Activated CD4-positive, CD25-positive, alpha-beta regulatory T cell (primary cell): ENCODE data around the gene TPRX1.
"Not testable (repeated sequence)": the region's sequence is repeated elsewhere in the genome, so short reads cannot be mapped to it uniquely, and the experiment has no call there.

Experiments
- DNase-seq, 4 experiments: peaks; one replicate each; lab custom pipeline; 2025; lab: John Stamatoyannopoulos, UW

Gene TPRX1

DNA sequence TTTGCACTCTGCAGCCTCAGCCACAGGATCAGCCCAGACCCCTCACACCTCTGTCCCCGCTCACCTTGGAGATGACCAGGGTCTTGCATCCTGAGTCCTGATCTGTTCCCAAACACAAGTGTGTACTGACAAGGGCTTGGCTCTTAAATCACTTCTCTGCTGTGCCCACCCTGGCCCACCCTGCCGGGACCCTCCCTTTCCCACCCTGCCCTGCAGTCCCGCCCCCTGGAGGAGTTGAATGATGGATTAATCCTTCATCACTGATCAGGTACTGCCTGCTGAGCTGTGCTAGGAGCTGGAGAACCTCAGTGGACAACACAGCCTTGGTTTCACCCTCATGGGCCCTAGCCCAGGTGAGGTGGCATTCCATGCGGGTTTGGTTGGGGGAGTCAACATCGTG lies at the start of gene TPRX1:
TSS of gene TPRX1 (minus strand) at position 101 of the 400 bp plus-strand sequence. CDS start at position 89, 12 bp downstream.
- not testable (repeated sequence) for DNase-seq

GRCh38 chr19:47853003-47853402 lies 48.7 kb upstream of the TPRX1 start:
- DNase-seq = no peak

GRCh38 chr19:47848823-47849473 lies 44.6 kb upstream of the TPRX1 start:
- peak in 1 of 4 experiments; percentile 3 for DNase-seq

DNA sequence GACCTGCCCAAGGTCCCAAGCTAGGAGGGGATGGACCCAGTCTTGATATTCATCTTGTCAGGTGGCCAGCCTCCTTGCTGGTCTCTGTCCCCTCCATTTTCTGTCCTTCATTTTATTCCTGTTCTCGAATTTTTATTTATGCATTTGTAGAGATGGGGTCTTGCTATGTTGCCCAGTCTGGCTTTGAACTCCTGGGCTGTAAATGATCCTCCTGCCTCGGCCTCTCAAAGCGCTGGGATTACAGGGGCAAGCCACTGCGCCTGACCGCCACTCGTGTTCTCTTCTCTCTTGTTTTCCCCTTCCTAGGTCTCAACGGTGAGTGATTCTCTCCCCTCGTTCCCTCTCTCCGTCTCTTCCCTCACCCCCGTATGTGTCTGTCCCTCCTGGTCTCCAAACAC lies 44.1 kb upstream of the TPRX1 start:
- no peak for DNase-seq

GRCh38 chr19:47842941-47843340 lies 38.6 kb upstream of the TPRX1 start:
- no peak for DNase-seq

- no peak for DNase-seq
Measured at GRCh38 chr19:47839913-47840312, 35.6 kb upstream of the TPRX1 start.

GRCh38 chr19:47839411-47839810 lies 35.1 kb upstream of the TPRX1 start:
- no peak for DNase-seq

- DNase-seq = no peak
Measured at GRCh38 chr19:47836038-47836437, 31.7 kb upstream of the TPRX1 start.

DNA sequence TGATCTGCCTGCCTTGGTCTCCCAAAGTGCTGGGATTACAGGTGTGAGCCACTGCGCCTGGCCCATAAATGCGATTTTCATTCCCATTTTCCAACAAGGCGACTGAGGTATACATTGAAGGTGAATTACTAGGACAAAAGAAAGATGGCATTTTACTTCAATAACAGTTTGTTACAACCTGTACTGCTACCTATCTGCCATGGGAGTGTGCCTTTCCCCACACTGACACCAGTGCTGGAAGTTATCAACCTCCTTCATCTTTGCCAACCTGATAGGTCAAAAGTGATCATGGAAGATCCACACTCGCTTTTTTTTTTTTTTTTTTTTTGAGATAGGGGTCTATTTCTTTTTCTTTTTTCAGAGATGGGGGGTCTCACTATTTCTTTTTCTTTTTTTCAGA lies 28.4 kb upstream of the TPRX1 start:
- no peak for DNase-seq

- no peak for DNase-seq
Measured at GRCh38 chr19:47826800-47827199, 22.4 kb upstream of the TPRX1 start.

- DNase-seq = no peak
Measured at GRCh38 chr19:47824396-47824795, 20.0 kb upstream of the TPRX1 start.

DNA sequence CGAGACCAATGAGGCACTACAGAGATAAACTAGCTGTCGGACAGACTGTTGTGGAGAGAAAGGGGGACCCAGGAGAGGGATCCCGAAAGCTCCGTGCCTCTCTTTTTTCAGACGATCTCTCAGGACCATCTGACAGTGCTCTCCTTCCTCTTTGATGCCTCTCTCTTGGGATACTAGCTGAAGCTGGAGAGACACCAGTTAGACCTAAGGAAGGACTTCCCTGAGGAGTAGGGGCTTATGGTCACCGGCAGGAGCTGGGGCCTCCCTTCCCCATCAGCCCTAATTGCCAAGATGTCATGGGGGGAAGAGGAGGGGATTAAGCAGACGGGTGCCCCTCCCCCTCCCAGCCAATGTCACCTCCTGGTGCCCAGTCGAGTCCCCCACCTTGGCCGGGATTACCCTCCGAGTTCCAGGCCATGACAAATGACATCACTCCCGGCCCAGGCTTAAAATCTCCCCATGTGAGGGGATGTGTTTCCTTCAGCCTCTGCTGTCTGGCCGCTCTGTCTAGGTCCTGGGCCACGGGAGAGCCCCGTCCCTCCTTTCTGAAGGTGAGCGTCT lies 17.2 kb upstream of the TPRX1 start, which contains the start of gene CRX:
TSS of gene CRX (plus strand) at position 478 of the 561 bp plus-strand sequence. CDS start 12,507 bp downstream, outside the sequence.
- no peak for DNase-seq

DNA sequence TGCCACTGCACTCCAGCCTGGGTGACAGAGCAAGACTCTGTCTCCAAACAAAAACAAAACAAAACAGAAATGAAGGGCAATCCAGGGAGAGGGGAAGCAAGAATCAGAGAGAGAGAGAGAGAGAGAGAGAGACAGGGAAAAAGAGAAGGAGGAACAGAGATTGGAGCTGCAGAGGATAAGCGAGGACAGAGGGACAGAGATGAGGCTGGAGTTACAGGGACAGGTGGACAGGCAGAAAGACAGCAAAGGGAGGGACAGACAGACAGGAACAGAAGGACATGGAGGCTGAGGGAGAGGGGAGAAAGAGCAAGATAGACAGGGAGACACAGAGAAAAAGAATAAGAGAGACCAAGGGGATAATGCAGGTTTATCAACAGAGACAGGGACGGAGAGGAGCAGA lies 16.1 kb upstream of the TPRX1 start:
- no peak for DNase-seq

DNA sequence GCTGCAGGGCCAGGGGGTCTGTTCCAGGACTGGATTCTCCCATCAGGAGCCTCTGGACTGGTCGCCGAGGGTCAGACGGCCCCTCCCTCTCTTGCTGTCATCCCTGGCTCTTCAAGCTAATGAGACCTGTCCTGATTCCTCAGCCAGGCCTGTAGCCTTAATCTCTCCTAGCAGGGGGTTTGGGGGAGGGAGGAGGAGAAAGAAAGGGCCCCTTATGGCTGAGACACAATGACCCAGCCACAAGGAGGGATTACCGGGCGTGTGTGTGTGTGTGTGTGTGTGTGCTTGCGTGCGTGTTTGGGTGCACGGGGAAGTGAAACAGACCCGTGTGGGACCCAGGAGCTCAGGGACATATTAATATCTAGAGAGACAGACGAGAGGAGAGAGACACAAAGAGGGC lies 15.5 kb upstream of the TPRX1 start:
- no peak for DNase-seq

DNA sequence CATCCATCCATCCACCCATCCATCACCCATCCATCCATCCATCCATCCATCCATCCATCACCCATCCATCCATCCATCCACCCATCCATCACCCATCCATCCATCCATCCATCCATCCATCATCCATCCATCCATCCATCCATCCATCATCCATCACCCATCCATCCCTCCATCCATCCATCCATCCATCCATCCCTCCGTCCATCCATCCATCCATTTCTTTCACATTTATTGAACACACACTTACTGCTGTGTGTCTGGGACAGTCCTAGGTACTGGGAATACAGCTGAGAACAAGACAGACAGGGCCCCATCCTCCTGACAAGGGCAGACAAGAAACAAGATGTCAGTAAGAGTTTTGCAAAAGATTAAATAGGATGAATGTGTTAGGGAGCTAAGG lies 13.9 kb upstream of the TPRX1 start:
- not testable (repeated sequence) for DNase-seq

DNA sequence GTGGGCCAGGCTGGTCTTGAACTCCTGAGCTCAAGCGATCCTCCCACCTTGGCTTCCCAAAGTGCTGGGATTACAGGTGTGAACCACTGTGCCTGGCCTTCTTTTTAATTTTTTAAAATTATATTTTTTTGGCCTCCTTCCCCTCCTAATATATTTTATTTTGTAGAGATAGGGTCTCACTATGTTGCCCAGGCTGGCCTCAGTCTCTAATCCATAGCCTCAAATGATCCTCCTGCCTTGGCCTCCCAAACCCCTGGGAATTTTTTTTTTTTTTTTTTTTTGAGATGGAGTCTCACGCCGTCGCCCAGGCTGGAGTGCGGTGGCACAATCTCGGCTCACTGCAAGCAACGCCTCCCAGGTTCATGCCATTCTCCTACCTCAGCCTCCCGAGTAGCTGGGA lies 11.9 kb upstream of the TPRX1 start:
- not testable (repeated sequence) for DNase-seq

- DNase-seq = no peak
Measured at GRCh38 chr19:47813995-47814328, 9.6 kb upstream of the TPRX1 start.

DNA sequence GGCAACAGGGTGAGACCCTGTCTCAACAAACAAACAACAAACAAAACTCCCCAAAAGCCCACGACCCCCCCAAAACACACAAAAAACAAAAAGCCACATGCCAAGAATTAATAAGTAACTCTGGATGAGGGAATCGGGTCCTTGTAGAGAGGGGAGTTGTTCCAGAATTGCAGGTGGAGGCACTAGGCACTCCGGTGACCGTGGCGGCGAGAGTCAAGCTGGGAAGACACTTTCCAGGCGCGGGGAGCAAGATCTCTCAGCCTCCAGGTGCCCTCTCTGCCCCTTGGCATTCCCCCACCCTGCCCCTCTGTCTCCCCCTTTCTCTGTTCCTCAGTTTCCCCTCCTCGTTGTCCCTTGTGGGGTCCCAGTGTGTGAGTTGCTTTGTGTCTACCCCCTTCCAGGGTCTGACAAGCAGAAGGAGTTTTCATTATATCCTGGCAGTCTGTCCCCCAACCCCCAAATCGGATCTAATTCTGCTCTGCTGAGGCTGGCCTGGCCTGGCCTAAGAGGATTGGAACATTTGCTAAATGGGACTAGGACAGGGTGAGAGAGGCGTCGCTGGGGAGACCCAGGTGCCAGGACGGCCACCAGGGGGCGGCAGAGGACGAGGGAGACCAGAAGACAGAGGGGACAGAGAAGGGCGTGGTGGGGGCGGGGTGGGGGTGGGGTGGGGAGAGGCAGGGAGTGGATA lies 9.1 kb upstream of the TPRX1 start:
- peak; percentile 54 to 75 (median 71) for DNase-seq

DNA sequence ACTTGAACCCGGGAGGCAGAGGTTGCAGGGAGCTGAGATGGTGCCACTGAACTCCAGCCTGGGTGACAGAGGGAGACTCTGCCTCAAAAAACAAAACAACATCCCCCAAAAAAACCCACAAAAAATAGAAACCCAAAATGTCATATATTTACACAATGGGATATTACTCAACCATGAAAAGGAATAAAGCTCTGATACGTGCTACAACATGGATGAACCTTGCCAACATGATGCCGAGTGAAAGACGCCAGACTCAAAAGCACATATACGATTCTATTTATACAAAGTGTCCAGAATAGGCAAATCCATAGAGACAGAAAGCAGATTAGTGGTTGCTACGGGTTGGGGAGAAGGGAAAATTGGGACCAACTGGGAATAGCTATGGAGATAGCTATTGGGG lies 2.1 kb upstream of the TPRX1 start:
- DNase-seq = no peak

DNA sequence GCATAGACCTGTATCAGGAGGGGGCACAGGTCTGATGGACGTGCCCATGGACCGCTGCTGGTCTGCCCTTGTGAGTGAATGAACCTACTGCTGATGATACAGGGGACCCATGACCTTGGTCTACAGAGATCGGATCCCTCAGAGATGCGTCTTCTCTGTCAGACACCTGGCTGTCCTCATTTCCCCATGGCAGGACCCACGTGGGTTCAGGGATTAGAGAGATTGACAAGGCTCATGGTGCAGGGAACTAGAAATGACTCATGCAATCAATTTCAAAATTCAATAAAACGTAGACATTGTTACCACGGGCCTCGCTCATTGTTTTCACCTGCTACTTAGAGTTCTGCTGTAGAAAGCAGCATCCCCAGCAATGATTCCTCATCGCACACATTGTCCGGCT lies 962 bp upstream of the TPRX1 start:
- DNase-seq = no peak

DNA sequence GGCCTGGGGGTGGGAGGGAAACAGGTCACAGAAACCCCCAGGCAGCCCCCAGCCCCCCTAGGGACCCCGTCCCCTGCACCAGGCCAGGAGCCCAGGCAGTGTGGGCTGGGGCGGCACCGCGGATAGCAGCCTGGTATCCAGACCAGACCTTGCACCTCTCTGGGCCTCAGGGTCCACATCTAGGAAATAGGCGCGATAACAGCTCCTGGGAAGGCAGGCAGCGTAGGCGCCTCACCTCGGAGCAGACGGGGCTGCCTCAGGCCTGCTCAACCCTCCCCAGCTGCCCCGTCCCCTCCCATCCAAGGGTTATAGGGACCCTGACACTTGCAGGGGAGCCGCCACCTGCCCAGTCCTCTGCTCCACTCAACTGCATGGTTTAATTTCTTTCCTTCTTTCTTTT lies 680 bp downstream of the TPRX1 start:
- not testable (repeated sequence) for DNase-seq

DNA sequence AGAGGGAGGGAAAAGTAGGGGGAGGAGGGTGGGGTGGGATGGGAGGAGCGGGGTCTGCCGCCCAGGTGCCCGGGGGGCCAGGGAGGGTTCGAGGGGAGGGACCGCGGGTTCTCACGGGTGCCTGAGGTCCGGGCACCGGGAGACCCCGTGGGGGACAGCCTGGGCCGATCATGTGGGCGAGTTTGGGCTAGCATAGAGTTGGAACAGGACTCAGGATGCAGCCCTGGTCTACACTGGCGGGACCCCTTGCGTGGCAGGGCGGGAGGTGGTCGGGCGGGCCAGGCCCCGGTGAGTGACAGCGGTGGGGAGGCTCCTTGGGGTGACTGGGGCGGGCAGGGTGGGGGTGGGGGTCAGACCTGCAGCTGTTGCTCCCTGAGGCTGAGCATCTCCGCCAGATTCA lies 1.2 kb downstream of the TPRX1 start:
- not testable (repeated sequence) for DNase-seq

- no peak for DNase-seq
Measured at GRCh38 chr19:47802521-47803043, 1.8 kb downstream of the TPRX1 start.
